Mucosa of stomach (tissue), 1 donor: ENCODE results near the gene DCBLD2.

Experiments used
- H3K27me3 ChIP-seq: one replicate; pipeline ENCODE4 v1.7.0; 2013; ENCODE audit warnings: mild to moderate bottlenecking, low read length; ENCODE audit not compliant: control insufficient read depth, insufficient read depth
- H3K36me3 ChIP-seq: one replicate; pipeline ENCODE4 v1.7.0; 2013; ENCODE audit warnings: low read length; ENCODE audit not compliant: control insufficient read depth, insufficient read depth
- H3K4me1 ChIP-seq: one replicate; pipeline ENCODE4 v1.7.0; 2013; ENCODE audit warnings: mild to moderate bottlenecking, low read length; ENCODE audit not compliant: control insufficient read depth, insufficient read depth
- H3K4me3 ChIP-seq: one replicate; pipeline ENCODE4 v1.7.0; 2013; ENCODE audit warnings: low read length
- H3K9ac ChIP-seq: one replicate; pipeline ENCODE4 v1.7.0; 2013; ENCODE audit warnings: mild to moderate bottlenecking, low read length, moderate library complexity
- H3K9me3 ChIP-seq: one replicate; pipeline ENCODE4 v1.7.0; 2013; ENCODE audit warnings: mild to moderate bottlenecking, low read length, moderate library complexity; ENCODE audit not compliant: control insufficient read depth
- donor health status: Pancreatic carcinoma.

Gene DCBLD2, protein sequence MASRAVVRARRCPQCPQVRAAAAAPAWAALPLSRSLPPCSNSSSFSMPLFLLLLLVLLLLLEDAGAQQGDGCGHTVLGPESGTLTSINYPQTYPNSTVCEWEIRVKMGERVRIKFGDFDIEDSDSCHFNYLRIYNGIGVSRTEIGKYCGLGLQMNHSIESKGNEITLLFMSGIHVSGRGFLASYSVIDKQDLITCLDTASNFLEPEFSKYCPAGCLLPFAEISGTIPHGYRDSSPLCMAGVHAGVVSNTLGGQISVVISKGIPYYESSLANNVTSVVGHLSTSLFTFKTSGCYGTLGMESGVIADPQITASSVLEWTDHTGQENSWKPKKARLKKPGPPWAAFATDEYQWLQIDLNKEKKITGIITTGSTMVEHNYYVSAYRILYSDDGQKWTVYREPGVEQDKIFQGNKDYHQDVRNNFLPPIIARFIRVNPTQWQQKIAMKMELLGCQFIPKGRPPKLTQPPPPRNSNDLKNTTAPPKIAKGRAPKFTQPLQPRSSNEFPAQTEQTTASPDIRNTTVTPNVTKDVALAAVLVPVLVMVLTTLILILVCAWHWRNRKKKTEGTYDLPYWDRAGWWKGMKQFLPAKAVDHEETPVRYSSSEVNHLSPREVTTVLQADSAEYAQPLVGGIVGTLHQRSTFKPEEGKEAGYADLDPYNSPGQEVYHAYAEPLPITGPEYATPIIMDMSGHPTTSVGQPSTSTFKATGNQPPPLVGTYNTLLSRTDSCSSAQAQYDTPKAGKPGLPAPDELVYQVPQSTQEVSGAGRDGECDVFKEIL

GRCh38 chr3:98901392-98902350 lies at the start of gene DCBLD2:
DCBLD2 (minus strand) TSS chr3:98901695; CDS start chr3:98901326, 369 bp downstream.
- no peaks in the 10 kb centered on the region for H3K9me3 ChIP-seq
- H3K4me3 ChIP-seq: peak within 1 kb of the TSS; percentile 52
- peak within 1 kb of the TSS; percentile 64 for H3K9ac ChIP-seq
- no peaks in the 10 kb centered on the region for H3K4me1 ChIP-seq
- no peaks in the 10 kb centered on the region for H3K27me3 ChIP-seq
- no peaks in the 10 kb centered on the region for H3K36me3 ChIP-seq

DNA sequence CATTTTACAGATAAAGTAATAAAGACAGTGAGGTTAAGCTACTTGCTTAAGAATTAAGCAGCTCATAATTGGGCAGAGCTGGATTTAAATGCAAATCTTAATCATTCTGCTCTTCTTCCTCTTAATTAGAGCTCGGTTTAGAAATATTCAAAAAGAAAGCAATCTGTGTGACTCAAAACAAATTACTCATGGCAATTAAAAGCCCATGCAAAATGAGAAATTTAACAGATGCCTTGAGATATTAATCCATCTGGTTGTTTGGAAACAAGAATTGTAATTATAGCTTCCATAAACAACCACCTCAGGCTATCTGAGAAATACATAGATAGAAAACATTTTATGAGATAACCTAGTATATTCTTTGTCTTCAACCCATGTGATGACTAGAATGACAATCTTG lies 44.2 kb upstream of the DCBLD2 start:
- Histone ChIP-seq H3K4me3 (no peak overlapping the region), H3K36me3 (no peaks in the 10 kb centered on the region), H3K9ac (no peak overlapping the region)

DNA sequence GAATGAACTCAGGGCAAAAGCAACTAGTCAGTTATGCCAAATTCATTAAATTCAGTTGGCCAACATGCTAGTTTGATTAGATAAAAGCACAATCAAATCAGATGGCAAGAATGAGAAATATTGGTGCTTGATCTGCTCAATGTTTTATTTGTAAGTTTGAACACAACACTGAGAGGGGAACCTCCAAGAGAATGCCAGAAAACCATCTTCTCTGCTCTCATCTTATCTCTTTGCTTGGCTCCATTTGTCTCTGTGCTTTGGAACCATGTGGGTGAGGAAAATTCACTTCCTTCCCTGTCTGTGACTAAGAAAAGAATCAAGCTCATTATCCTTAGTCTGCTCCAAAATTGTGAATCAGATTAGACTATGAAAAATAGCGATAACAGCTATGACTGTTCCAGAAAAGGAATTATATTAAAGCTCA lies 43.6 kb upstream of the DCBLD2 start:
- Histone ChIP-seq H3K36me3 (no peaks in the 10 kb centered on the region), H3K9me3 (no peaks in the 10 kb centered on the region), H3K27me3 (no peaks in the 10 kb centered on the region), H3K4me1 (no peaks in the 10 kb centered on the region), H3K4me3 (no peak overlapping the region), H3K9ac (no peak overlapping the region)

More for the DNA sequence above, 44.2 kb upstream of the DCBLD2 start:
- H3K9me3 ChIP-seq: no peaks in the 10 kb centered on the region
- no peaks in the 10 kb centered on the region for H3K4me1 ChIP-seq
- H3K27me3 ChIP-seq: no peaks in the 10 kb centered on the region

GRCh38 chr3:98930413-98930812 lies 28.9 kb upstream of the DCBLD2 start:
- H3K9ac ChIP-seq: no peak overlapping the region
- H3K4me1 ChIP-seq: no peaks in the 10 kb centered on the region
- H3K36me3 ChIP-seq: no peaks in the 10 kb centered on the region
- H3K4me3 ChIP-seq: no peak overlapping the region
- H3K9me3 ChIP-seq: no peaks in the 10 kb centered on the region
- no peaks in the 10 kb centered on the region for H3K27me3 ChIP-seq

DNA sequence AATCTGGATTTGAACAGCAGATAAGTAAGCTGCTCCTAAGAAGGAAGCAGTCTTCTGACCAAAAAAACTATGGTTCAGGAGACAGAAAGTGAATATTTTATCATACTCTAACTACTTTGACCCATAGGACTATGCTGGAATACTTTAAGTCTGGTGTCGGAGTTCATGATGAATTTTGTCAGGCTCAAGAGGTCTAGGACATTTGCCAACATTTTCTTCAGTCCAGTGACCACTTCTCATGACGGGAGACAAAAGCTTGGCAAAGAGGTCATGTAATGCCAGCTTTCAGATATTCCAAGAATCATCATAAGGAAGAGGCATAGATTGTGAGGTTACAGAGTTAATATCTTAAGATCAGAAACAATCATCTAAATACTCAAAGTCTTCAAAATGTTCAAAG lies 20.5 kb upstream of the DCBLD2 start:
- Histone ChIP-seq H3K27me3 (no peaks in the 10 kb centered on the region), H3K9me3 (no peaks in the 10 kb centered on the region), H3K4me3 (no peak overlapping the region), H3K4me1 (no peaks in the 10 kb centered on the region), H3K9ac (no peak overlapping the region), H3K36me3 (no peaks in the 10 kb centered on the region)

DNA sequence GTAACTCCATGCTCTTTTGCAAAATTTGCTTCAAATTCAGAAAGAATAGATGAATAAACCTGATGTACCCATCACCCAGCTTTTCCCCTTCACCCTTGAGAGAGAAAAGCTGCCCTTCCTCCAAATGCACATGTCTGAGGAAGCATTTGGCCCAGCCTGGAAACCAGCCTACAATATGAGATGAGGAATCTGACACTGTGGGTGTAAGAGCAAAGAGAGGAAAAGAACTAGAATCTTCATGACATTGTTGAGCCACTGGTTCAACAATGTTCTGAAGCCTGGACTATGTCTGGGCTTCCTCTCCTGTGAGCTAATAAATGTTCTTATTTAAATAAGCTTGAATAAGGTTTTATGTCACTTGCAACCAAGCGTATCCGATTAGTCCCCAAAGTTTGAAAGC lies 18.7 kb upstream of the DCBLD2 start:
- Histone ChIP-seq H3K9me3 (no peaks in the 10 kb centered on the region), H3K36me3 (no peaks in the 10 kb centered on the region), H3K4me1 (no peaks in the 10 kb centered on the region), H3K9ac (no peak overlapping the region), H3K27me3 (no peaks in the 10 kb centered on the region), H3K4me3 (no peak overlapping the region)

GRCh38 chr3:98918586-98918985 lies 17.1 kb upstream of the DCBLD2 start:
- no peaks in the 10 kb centered on the region for H3K27me3 ChIP-seq
- no peaks in the 10 kb centered on the region for H3K36me3 ChIP-seq
- no peaks in the 10 kb centered on the region for H3K4me1 ChIP-seq
- H3K9ac ChIP-seq: no peak overlapping the region
- H3K9me3 ChIP-seq: no peaks in the 10 kb centered on the region
- H3K4me3 ChIP-seq: no peak overlapping the region

DNA sequence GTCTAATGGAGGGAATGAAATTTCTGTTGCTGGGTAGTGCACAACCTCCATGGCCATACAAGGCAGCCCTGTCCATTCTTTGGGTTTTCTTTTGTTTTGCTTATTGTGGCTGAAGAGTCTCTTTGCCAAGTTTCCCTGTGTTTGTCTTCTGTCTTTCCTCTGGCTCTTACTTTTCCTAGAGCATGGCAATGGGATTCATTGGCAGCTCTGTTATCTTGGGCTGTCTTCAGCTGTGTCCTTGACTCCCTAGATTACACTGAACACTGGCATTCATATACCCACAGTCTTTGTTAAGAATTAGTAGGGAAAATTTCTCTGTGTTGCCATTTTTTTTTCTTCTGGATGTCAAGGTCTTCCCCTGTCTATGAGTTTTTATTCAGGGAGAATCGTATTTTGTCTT lies 16.1 kb upstream of the DCBLD2 start:
- Histone ChIP-seq H3K36me3 (no peaks in the 10 kb centered on the region), H3K9ac (no peak overlapping the region), H3K9me3 (no peaks in the 10 kb centered on the region), H3K4me1 (no peaks in the 10 kb centered on the region), H3K4me3 (no peak overlapping the region), H3K27me3 (no peaks in the 10 kb centered on the region)

GRCh38 chr3:98914210-98915080 lies 12.9 kb upstream of the DCBLD2 start:
- Histone ChIP-seq H3K36me3 (no peaks in the 10 kb centered on the region), H3K27me3 (no peaks in the 10 kb centered on the region), H3K4me3 (no peak overlapping the region), H3K9me3 (no peaks in the 10 kb centered on the region), H3K4me1 (no peaks in the 10 kb centered on the region), H3K9ac (no peak overlapping the region)

- Histone ChIP-seq H3K4me1 (no peaks in the 10 kb centered on the region), H3K36me3 (no peaks in the 10 kb centered on the region), H3K9ac (no peak overlapping the region), H3K4me3 (no peak overlapping the region), H3K9me3 (no peaks in the 10 kb centered on the region), H3K27me3 (no peaks in the 10 kb centered on the region)
These were observed 11.0 kb upstream of the DCBLD2 start for GRCh38 chr3:98912448-98912847.

- Histone ChIP-seq H3K9ac (no peak overlapping the region), H3K36me3 (no peaks in the 10 kb centered on the region), H3K27me3 (no peaks in the 10 kb centered on the region), H3K9me3 (no peaks in the 10 kb centered on the region), H3K4me3 (no peak overlapping the region), H3K4me1 (no peaks in the 10 kb centered on the region)
These were observed 4.7 kb upstream of the DCBLD2 start for GRCh38 chr3:98906230-98906629.
